Stimulated activated CD8-positive, alpha-beta memory T cell treated with anti-CD3 and anti-CD28 coated beads, Interleukin-2, amount 100 ng/mL, for 48 hours (primary cell): ENCODE data around the gene PODXL.
"Not testable (repeated sequence)": the region's sequence is repeated elsewhere in the genome, so short reads cannot be mapped to it uniquely, and the experiment has no call there.

Source experiments
- DNase-seq, 2 donors: peaks; one replicate each; pipeline ENCODE4 v3.0.0-alpha.2; 2020; ENCODE audit warnings: low read depth in 2 of 2

Gene PODXL

DNA sequence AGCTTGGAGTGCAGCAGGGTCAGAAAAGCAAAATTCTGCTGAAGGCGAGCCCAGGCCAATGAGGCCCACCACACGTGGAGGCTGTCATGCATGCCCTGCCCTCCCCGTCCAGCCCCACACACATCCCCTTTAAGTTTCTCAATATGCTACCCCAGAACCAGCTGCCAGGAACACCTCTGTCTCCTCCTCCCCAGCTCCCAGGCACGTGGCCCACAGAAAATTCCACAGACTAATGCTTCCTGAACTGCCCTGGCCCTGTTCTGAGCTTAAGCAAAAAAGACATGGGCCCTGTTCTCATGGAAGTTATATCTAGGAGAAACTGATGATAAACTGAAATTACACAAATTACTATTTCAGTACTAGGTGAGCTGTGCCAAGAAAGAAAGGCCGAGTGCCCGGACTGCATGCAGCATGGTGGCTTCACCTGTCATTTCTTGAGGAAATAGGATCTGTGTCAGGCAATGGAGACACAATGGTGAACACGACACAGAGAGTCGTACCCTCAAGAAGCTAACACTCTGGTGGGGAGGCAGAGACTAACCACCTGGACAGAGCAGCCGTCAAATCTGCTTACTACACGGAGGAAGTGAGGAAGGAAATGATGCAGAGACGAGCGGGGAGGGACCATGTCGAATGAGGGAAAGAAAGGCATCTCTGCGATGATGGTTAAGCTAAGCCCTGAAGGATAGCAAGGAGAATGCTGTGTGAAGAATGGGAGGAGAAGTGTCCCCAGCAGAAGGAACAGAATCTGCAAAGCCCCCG is 44.5 kb downstream of the PODXL start:
- DNase-seq = no peak

- DNase-seq = no peak
These were observed 45.4 kb downstream of the PODXL start for GRCh38 chr7:131511071-131511470.

DNA sequence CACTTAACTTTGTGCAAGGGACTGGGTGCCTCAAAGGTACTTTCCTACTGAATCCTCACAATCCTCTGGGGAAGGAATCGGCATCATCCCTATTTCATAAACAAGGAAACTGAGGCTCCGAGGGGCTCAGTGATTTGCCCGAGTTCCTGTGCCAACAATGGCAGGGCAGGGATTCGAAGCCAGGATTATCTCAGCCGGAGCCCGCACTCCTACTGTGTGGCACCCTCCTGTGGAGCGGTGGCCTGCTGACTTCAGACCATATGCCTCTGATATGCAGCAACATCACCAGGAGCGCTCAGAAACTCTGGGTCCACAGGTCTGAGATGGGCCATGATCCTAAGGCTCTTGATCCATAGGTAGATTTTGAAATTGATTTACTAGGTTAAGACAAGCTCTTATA is 46.6 kb downstream of the PODXL start:
- no peak for DNase-seq

- no peak for DNase-seq
These were observed 47.5 kb downstream of the PODXL start for GRCh38 chr7:131508754-131509486.

GRCh38 chr7:131507592-131508331 is 48.7 kb downstream of the PODXL start:
- DNase-seq = peak; percentile 73 to 76

DNA sequence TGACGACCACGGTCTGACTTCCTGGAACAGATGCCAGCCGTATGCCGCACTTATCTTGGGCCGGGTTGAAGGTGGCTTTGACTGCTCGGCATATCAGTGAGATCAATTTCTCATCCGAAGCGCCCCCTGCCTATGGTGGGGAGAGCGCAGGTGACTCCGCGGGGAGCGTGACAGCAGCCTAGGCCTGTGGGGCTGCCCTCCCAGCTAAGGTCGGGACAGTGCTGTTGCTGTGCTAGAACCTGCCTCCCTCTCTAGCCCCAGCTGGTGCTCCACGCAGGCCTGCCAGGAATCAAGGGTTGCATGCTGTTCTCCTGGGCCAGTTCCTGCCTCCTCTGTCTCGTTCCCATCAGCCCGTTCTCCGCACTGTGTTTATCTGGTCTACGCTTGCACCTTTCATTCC is 49.8 kb downstream of the PODXL start:
- no peak for DNase-seq

DNA sequence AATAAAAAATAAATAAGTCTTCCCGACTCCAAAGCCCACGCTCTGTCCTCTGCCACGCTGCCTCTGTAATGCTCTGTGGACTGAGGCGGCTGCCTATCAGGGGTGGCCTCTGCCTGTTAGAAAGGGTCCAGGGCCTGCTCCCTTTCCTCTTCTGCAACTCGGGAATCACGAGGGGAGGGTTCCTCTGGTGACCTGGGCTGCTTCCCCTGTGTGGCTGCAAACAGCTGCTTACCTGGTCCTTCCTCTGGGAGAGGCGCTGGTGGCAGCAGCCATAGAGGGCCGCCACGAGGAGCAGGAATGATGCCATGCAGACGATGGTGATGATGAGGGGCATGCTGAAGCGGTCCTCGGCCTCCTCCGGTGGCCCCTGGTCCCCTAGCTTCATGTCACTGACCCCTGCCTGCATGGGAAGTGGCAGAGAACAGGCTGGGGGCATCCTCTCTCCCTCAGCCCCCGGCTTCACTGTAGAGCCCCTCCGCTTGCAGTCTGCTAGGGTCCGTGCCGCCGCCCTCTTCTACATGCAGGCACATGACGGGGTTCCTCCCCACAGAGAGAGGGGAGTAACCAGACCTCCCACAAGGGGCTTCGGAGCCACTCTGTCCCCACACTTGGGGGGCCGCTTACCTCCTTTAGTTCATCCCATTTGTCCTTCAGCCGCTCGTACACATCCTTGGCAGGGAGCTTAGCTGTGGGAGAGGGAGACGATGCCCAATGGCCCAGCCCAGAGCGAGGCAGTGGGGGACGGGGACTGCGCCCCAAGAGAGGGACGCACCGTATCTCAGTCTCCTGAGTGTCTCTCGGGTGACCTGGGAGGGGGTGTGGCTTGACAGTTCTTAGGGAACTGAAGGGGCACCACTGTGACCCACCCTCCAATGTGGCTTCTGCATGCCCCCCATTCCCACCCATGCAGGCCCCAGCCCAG is 50.5 kb downstream of the PODXL start:
- DNase-seq = no peak

DNA sequence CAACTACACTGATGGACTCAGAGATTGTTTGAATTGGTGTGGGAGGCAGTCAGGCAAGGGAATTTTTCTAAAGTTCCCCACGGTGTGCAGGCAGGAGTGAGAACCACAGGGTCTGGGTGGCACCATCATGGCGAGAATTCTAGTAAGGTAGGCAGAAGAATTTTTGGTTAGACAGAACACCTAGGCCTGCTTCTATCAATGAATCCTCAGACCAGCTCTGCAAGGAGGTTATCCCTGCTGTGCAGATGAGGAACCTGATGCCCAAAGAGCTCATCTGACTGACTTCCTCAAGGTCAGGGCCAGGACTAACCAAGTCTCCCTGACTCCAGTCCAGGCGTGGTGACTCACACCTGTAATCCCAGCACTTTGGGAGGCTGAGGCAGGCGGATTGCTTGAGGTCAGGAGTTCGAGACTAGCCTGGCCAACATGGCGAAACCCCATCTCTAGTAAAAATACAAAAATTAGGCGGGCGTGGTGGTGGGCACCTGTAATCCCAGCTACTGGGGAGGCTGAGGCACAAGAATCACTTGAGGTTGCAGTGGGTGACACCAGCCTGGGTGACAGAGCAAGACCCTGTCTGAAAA is 51.3 kb downstream of the PODXL start:
- not testable (repeated sequence) for DNase-seq

DNA sequence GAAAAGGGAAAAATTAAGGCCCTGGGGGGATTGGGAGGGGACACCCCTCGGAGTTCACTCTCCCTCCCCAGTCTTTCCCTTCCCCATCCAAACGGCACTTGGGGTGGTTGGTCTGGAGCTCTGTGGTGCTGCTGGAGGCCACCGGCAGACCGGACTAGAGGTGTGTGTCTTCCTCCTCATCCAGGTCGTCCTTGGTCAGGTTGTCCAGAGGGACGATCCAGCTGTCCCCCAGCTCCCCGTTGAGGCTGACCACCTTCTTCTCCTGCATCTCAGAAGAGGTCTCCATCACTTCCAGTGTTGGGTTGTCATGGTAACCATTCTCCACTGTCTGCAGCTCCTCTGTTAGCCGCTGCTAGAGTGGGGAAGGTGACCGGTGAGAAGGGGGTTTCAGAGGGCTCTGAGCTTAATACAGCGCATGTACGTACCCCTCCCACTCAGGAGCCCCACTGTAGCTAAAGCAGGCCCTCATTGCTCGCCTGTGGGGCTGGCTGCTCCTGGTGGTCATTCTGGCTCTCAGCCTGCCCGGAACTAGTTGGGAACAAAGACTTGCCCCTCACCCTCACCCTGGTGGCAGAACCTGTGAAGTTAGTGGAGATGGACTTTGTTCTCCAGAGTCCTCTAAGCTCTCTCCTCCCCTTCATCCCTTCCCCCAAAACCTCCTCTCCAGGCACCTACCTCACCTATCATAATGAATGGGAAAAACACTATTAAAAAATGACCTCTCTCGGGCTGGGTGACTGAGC is 52.1 kb downstream of the PODXL start:
- DNase-seq = no peak

DNA sequence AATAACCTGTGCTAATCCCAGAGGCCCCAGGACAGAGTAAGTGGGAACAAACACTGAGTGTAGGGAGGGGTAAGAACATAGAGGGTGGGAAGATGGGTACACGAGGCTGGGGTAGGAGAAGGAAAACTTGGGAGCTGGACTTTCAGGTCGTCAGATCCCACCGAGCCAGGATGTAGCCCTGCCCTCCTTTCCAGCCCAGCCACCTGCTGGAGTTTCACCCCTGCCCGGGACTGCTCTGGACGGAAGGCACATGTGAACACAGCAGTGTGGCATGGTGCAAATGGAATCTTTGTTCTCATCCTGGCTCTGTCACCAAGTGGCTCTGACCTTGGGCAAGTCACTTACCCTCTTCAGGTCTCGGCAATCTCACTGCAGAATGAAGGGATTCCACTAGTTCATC is 52.8 kb downstream of the PODXL start:
- DNase-seq = no peak

- no peak for DNase-seq
These were observed 53.5 kb downstream of the PODXL start for GRCh38 chr7:131502810-131503508.

DNA sequence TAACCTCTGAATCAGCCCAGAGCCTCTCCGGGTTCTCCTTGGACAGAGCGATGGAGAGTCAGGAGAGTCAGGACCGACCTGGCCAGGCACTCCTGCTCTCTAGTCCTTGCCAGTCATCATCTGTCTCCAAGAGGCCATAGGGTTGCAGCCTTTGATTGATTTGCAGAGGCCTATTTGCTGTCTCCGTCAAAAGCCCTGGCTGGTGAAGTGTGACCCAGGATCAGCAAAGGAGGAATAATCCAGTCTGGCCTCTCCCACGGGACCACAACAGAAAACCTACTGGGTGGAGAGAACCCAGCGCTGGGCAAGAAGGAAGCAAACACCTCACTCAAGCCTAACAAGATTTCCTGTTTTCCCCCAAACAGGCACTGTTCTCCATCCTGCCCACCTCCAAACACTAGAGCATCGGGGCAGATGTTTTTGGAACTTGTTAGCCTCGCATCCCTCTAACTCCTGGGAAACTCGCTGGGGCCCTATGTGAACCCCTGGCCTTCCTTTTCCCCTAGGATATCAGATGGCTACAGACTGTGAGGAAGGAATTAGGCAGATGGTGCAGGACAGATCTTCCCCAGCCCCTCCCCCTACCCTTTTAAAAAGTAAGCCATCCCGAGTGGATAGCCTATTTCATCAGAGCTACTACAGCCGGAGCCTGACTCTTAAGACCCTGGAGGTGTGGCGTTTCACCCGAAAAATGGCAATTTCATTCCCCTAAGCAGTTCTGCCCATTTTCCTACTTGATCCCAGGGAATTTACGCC is 54.3 kb downstream of the PODXL start:
- no peak for DNase-seq

- DNase-seq = no peak
These were observed 55.0 kb downstream of the PODXL start for GRCh38 chr7:131501422-131501821.

DNA sequence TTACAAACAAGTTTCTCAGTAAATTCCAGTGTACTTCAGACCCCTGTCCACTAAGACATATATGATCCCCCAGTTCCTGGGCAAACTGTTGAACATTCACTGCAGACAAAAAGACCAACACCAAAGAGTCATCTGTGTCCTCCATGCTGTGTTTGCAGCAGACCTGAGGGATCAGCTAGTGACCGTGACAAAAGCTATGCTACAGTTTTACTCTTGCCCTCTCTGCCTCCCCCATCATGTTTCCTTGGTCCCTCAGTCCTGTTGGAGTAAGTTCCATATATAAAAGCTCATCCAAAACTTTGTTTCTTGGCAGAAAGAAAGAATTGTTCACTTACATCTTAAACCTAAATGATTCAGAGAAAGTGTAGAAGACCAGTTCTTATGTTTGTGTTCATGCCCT is 56.1 kb downstream of the PODXL start:
- DNase-seq = no peak

DNA sequence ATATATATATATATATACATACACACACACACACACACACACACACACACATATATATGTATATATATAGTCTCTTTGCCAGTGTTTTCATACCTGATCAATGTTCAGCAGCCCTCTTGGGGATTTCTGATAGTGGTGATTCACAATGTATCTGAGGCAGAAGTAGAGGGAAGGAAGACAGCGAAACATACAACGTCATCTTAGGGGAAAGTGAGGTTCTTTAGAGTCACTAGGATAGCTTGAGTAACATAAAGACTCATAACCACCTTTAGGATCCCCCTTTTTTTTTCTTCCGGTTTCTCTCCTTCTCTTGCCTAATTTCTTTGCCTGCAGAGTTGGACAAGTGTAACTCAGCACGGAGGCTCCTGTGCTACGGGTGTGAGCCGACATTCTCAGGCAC is 56.6 kb downstream of the PODXL start:
- no peak for DNase-seq

GRCh38 chr7:131498237-131498885 is 58.1 kb downstream of the PODXL start:
- DNase-seq = no peak

- DNase-seq = no peak
These were observed 59.0 kb downstream of the PODXL start for GRCh38 chr7:131497454-131497853.

DNA sequence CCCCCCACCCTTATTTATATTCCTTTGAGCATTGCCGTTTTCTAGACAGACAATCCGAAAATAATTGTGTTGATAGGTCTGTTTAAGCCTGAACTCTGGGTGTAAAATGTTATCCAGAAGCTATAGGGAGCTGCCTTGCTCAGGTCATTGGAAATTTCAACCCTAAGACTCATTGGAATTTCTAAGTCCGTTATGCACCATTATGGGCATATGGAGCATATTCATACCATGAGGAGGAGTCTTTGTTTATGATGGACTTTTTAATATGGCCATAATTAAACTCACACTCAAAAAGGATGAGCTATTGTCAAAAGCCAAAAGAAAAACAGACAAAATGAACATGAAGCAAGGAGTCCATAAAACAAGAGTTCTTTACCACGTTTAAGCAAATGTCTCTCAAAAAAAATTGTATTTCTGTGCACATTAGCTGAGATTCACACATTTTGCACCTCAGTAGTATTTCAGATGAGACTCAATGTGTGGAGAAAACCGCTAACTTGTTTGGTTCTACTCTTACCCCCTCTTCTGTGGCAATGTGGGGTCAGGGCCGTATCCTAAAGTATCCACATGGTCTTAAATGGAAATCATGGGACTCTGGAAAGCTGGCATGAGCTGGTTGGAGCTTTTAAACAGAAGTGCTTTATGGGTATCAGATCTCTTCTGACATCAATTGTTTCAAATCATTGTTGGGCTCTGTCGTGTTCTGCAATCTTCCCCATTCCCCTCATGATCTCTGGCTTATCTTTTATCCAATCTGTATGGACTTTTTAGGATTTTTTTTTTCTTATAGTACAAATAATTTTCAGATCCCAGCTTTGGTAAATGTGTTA is 60.5 kb downstream of the PODXL start:
- DNase-seq = no peak
